Activated CD4-positive, alpha-beta T cell treated with anti-CD3 and anti-CD28 coated beads, Interleukin-2, Interleukin-6, amounts not matched to agents 100 ng/mL and 50 ng/mL, durations not matched to agents 16 hours and 8 hours (primary cell): Measurements from ENCODE around the gene WDR41.

ENCODE experiments used
- DNase-seq: peaks from one replicate; pipeline ENCODE4 v3.0.0-alpha.2; 2020

The WDR41 gene

DNA sequence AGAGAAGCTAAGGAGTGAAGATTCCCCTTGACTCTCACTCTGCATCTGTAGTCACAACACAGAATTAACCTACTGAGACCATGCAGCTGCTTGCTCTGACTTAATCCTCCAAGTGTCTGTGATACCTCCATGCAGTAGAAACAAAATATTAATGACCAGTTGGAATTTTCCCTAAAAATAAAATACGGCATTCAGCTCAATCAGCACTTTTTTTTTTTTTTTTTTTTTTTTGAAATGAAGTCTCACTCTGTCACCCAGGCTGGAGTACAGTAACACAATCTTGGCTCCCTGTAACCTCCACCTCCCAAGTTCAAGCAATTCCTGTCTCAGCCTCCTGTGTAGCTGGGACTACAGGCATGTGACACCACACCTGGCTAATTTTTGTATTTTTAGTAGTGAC is 48.4 kb downstream of the WDR41 start:
- DNase-seq = no peak

DNA sequence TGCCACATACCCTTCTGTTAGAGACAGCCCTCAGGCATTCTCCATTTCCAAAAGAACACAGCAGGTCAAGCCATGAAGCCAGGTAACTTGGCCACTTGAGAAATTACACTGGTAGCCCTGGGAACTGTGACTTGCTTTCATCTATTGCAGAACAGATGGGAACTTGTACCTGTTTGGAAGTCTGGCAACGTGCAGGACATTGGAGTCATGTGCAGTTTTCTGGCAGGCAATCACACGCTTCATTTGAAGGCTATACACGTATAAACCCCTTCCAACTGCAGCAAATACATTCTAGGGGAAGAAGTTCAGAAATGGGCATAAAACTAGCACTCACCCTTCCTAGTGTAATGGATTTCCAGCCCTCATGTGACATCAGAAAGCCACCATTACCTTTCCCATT is 54.0 kb downstream of the WDR41 start:
- DNase-seq = no peak

DNA sequence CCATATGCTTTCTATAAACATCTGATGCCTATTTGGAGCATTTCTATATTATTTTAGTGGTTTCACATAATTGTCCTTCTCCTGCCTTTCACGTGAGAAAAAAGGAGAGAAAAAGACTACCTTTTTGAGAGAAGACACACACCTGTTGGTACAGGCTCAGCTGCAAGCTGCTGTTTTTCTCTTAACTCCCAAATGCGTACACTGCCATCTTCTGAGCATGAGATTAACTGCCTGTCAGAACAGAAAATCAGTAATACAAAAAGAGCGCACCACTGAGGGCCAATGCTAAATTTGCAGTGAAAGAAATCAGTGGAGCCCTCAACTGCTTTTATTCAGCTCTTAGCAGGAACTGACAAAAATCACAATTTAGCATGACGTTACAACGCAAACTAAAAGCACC is 54.9 kb downstream of the WDR41 start:
- no peak for DNase-seq

DNA sequence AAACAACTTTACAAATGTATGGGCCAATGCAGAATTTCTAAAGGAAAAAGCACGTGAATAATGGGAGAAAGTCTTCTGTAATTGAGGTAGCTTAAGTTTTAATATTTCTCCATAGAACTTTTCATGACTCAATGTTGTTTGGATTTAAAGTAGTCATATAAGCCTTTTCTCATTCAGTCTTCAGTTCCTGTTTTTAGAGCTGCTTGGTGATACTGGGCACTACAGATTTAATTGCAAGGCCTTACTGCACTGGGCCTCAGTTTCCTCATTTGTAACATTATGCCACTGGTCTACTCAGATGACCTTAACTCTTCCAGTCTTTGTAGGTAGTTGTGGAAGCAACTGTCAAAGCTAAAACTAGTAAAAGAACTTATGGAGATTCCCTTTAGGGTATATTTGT is 60.4 kb downstream of the WDR41 start:
- no peak for DNase-seq

DNA sequence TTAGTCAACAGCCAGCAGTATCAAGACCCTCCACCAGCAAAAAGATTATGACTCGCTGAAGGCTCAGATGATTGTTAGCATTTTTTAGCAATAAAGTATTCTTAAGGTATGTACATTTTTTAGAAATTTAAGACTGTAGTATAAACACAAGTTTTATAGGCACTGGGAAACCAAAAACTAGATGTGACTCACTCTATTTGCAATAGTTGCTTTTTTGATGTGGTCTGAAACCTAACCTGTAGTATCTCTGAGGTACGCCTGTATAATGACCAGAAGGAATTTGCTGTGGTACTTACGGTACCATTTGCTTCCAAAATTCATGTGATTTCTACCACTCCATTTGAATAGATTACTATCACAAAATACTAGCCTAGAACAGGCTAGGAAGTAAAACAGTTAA is 60.8 kb downstream of the WDR41 start:
- no peak for DNase-seq

DNA sequence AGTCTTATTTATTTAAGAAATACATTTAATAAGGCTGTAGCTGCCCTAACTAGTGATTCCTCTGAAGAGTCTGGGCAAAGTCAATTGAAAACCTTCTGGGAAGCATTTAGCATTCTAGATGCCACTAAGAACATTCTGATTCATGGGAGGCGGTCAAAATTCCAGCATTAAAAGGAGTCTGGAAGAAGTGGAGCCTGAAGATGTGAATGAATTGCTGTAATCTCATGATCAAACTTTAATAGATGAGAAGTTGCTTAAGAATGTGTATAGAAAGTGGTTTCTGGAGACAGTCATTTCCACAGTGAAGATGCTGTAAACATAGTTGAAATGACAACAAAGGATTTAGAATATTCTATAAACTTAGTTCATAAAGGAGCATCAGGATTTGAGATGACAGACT is 61.4 kb downstream of the WDR41 start:
- no peak for DNase-seq

DNA sequence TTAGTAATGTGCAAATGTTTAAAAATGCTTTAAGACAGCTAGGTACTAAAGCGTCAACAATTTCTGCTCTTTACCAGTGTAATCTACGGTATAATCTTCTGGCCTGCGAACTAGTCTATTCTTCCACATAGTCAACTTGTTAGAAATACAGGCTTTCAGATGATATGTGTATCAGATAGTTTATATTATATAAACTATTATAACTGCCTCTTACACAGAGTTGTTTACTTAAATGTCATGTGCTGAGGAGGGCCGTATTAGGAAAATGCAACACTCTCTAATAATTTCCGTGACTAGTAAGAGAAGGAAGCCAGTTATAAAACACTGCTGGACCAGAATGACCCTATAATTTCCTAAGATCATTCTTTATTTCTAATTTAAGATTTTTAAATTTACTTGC is 63.6 kb downstream of the WDR41 start:
- DNase-seq = no peak

DNA sequence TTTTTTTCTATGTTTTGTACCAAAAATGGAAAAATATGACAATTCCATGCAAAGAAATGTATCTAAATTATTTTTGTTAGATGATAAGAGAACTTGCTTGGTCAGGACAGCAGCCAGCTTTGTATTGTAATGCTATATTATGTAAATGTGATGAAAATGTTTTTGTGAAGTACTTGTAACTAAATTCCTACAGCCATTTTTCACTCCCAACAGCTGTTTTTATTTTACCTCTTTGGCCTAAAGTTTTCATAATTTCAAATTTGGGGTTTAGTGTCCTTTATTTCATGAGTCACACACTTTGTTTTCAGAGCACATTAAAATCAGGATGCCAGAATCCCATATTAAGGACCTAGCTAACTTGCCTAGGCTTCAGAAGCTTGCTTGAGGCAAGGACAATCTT is 64.1 kb downstream of the WDR41 start:
- DNase-seq = no peak

DNA sequence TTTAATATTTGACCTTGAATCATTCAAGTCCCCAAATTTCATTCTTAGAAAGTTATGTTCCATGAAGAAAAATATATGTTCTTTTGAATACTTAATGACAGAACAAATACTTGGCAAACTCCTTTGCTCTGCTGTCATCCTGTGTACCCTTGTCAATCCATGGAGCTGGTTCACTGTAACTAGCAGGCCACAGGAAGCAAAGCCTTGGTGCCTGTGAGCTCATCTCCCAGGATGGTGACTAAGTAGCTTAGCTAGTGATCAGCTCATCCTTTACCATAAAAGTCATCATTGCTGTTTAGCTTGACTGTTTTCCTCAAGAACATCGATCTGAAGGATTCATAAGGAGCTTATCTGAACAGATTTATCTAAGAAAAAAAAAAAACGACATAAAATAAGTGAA is 65.4 kb downstream of the WDR41 start:
- DNase-seq = no peak

DNA sequence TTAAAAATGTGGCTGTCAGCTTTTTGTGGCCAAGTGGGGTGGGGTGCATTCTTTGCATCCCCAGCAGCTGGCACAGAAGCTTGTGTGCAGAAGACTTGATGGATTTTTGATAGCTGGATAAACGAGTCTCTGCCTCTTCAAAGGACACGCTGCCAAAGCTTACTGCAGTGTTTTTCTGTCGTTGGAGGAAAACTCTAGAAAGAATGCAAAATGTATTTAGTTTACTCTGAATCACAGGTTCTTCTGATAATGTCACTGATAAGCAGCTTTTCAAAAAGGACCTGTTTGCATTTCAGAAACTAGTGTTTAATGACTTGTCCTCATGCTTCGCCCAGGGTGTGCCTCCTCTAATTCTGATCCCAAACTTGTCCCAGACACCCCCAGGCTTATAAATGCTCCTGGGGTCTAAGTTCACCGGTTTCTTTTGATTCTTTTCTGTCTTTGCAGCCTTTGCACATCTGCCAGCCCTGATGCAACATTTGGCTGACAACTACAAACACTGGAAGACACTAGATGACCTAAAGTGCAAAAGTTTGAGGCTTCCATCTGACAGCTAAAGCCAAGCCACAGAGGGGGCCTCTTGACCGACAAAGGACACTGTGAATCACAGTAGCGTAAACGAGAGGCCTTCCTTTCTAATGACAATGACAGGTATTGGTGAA is 66.0 kb downstream of the WDR41 start:
- no peak for DNase-seq

DNA sequence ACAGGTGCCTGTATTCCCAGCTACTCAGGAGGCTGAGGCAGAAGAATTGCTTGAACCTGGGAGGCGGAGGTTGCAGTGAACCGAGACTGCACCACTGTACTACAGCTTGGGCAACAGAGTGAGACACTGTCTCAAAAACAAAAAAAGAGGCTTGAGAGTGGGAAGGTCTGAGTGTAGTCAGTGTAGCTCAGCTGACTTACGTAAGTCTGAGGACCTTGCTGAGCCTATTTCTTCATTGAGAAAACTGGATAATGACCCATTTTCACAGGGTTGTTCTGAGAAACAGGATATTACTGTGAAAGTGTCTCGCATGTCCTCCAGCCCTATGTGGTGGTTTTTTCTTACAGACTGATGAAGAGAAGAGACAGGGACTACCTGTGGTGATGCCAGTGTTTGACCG is 66.7 kb downstream of the WDR41 start:
- no peak for DNase-seq

DNA sequence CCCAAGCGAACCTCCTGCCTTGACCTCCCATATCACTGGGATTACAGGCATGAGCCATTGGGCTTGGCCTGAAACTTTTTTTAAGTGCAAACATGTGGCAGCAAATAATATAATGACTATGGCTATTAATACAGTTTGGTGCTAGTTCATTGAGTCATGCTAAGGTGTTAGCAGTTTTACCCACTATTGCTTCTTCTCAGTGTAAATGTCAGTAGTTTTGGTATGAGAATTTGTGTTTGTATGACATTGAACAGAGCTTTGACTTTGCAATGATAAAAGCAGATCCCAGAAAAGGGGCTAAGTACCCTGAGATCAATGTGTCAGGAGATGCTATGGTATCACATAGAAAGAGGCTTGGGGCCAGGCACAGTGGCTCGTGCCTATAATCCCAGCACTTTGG is 67.2 kb downstream of the WDR41 start:
- no peak for DNase-seq

DNA sequence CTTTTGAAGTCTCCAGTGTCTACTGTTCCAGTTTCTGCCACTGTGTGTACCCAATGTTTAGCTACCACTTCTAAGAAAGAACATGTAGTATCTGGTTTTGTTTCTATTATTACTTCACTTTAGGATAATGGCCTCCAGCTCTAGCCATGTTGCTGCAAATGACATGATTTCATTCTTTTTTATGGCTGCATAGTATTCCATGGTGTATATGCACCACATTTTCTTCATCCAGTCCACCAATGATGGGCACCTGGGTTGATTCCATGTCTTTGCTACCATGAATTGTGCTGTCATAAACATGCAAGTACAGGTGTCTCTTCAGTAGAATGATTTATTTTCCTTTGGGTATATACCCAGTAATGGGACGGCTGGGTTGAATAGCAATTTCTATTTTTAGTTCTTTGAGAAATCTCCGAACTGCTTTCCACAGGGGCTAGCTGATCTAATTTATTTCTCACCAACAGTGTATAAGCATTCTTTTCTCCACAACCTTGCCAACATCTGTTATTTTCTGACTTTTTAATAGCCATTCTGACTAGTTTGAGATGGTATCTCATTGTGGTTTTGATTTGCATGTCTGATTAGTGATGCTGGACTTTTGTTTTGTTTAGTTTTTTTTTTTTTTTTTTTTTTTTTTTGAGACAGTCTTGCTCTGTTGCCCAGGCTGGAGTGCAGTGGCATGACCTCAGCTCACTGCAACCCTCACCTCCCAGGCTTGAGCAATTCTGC is 68.9 kb downstream of the WDR41 start:
- no peak for DNase-seq

DNA sequence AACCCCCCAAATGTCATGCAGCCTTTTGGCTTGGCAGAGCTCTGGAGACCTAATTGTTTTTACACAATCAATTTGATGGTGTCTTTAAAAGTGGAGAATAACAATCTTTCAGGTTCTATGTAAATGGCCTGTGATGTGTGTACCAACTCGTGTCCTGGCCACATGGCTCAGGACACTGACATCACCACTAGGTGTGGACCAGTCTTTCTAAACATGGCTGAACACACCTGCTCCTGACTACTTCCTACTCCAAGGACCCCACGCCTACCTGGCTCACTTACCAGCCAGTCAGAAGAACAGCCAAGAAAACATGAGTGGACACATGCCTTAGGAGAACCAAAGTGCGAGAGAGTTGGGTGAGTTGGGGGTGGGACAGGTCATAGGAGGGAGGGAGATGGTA is 71.2 kb downstream of the WDR41 start:
- no peak for DNase-seq

DNA sequence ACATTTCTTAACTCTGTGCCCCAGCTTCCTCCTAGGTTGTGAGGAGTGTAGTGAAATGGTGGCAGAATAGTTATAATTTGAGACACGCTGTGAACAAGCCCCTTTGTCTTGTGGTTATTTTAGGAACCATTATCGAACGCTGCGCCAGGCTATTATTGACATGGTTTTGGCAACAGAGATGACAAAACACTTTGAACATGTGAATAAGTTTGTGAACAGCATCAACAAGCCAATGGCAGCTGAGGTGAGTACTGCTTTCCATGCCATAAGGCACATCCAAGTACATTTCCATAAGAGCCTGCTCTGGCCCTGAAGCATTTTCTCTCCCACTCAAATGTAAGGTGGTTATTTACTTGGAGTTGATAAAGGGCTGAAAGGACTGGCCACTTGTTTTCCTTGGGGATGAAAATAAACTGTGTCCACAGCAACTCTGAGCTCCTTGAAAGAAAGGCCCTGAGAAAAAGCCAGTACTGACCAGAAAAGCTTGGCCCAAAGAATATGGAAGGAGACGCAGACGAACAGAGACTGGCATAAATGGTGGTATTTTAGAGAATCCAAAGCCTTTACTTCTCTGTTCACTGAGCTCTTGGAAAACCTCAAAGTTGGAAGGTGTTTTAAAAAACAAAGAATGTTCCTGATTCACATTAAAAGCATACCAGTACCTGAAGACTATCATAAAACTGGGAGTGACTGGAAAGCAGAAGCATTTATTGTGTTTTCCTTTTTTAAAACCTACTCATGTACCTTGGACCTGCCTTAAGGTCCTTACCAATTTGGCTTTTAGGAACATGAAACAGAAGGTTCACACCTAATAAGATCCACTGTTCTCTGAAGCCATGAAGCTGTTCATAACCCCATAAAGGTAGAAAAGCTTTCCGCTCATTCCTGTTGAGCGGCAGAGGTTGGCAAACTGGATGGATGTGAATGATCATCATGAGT is 72.2 kb downstream of the WDR41 start:
- DNase-seq = no peak

DNA sequence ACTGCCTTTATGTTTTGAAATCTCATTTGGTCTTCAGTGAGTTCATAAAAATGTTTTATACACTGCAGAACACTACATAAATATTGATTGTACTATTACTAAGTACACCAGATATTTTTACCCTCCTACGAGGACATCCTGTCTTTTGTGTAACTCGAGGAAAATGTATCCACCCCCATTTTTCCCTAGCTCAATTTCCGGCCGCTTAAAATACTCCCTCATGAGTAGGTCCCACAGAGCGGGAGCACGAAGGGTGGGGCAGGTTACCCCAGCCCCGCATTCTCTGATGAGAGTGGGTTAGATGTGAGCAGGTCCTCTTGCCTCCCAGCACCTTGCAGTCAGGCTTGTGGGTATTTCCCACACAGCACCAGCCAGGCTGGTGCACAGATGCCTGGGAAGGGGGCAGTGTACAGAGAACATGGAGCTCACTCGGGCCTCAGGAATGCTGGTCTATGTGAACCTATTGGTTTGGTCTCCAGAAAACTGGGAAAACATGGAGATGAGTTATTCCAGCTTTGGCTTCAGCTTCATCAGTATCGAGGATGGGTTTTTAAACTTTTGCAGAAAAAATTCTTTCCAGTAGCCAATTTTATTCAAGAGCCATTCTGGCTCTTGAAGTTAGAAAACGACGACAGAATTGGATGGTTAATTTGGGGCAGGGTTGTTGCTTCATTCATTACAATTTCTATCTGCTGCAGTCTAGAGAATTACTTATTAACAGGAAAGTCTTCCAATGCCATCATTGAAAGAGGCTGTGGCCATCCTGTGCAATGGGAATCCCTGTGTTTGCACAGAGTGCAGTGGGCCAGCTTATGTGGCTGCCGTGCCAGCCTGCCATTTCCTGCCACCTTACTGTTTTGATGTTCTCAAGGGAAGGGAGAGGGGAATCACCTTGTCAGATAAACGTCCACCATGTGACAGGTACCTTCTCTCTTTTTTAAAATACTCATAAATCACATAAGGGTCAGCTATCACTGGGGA is 73.2 kb downstream of the WDR41 start:
- no peak for DNase-seq

DNA sequence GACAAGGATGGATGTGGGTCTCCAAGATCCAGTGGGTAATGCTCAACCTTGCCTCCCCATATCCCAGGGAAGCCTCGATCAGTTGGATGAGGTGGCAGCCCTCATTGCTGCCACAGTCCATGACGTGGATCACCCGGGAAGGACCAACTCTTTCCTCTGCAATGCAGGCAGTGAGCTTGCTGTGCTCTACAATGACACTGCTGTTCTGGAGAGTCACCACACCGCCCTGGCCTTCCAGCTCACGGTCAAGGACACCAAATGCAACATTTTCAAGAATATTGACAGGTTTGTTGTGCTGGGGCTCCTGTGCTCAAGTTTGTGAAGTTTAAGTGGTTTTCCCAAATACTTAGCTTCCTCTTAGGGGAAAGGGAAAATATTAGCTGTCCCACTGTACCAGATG is 74.0 kb downstream of the WDR41 start:
- no peak for DNase-seq

DNA sequence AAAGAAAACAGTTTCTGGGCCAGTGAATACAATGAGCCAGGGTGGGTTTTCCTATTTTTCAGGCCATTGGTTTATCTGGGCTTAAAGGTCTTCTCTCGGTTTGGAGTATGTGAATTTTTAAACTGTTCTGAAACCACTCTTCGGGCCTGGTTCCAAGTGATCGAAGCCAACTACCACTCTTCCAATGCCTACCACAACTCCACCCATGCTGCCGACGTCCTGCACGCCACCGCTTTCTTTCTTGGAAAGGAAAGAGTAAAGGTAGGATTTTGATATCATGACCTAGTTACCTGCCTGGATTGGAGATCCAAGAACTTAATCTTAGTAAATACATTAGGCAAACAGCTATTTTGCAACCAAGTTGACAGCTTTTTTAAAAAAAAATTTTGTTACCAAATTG is 79.1 kb downstream of the WDR41 start:
- DNase-seq = no peak

DNA sequence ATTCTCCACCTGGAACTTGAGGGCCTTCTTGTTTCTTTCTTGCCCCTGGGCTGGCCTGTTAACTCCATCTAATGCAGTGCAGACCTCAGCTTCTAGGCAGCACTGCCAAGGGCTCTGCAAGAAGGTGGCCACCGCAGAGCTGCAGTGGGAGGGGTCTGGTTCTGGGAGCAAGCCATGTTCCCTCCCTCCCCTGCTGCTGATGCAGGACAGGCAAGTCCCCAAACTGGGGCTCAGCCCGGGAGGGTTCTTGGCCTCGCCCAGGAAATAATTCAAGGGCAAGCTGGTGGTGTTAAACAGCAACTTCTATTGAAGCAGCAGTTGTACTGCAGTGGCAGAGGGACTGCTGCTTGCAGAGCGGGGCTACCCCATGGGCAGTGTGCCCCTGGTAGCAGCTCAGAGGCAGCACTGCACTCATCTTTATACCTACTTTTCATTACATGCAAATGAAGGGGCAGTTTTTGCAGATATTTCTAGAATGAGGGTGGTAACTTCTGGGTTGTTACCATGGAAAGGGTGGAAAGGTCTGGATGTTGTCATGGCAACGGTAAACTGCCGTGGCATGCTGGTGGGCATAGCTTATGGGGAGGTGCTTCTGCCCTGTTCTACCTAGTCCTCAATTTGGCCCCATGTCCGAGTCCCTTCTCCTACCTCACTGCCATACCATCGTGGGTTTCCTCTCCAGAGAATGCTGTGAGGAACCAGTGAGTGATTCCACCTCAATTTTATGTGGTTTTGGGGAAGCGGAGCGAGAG is 82.1 kb downstream of the WDR41 start:
- DNase-seq = no peak

DNA sequence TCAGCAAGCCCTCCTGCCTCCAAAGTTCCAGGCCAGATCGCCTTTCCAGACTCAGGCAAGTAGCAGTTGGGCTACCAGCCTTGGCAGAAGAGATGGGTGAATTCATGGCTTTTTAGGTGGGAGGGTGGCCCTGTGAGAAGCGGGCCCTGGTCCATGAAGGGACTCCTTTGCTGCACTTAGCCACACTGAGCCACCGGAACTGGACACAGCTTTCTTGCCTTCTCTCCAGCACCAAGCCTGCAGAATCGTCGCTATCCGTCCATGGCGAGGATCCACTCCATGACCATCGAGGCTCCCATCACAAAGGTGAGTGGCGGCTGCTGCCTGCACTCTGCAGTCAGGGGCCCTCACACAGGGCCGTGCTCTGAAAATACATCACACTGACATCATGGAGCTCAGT is 85.0 kb downstream of the WDR41 start:
- DNase-seq = no peak

DNA sequence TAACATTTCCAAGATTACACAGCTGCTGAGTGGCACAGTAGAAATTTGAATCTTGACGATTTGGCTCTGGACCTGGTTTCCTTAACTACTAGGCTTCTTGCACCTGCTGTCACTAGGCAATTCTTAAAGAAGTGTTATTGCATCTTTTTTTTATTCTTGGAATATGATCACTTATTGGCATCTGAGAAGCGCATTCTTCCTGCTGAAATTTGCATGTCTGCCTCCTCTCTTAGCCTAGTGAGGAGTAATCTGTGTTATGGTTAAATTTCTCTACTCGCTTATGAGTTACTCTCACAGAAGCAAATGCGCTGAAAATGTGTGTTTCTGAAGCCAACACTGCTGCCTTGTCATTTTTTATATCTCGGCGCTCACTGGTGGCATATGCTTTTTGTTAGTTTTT is 89.3 kb downstream of the WDR41 start:
- no peak for DNase-seq

DNA sequence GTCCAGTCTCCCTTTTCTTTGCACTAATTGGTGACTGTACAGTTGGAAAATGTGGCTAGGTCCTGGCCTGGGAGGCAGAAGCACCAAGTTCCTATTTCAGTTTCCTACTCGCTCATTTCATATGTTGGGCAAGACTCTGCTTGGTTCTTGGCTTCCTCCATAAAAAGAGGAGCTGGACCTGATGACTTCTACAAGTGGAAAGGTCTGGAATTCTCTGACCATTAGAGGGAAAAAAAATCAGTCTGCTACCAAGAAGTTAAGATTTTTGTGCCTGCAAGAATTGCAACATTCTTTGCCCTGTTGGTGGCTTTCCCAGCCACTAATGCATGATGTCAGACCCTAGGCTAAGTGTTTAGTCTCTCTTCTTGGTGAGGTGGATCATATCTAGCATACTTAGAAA is 91.5 kb downstream of the WDR41 start:
- no peak for DNase-seq
